AG09319 (cell line): Measurements from ENCODE around the gene TRABD2B.

ENCODE experiments used
- DNase-seq: peaks from one replicate; pipeline ENCODE4 v3.0.0-alpha.2; 2010; ENCODE audit warnings: low read depth; ENCODE audit errors: extremely low read depth
- TF ChIP-seq, protein P1 (sequence below): IDR thresholded peaks from 2 replicates; pipeline ENCODE4 v1.5.1; 2011; ENCODE audit warnings: low read depth, mild to moderate bottlenecking, inconsistent platforms, low read length, moderate library complexity

TRABD2B gene

DNA sequence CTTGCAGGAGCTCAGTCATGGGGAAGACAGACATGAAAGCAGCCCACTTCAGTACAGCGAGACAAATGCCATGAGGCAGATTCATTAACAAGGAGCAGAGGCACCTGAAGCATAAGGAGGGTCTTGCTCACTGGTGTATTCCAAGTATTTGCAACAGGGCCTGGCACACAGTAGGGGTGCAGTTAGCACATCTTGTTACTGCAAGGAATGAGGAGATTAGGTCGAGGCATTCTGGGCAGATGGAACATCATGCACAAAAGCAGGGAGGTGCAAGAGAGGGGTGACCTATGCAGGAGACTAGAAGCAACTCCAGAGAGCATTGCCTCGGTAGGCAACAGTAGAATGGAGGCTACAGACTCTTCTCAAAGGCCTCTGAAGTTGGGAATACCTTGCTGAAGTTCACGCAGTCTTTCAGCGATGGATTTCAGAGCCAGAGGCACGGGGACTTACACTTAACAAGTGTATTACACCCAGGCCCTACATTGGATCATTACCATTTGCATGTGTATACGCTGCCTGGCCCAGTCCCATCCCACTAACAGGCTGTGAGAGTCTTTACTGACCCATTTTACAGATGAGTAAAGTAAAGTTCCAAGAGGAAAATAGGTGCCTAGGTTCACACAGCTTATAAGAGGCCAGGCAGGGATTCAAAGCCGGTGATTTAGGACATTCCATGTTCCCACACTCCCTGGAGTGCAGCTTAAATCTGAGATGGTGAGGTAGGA, 82.1 kb downstream of the TRABD2B start:
- DNase-seq = no peak
- TF ChIP-seq, protein P1, sequence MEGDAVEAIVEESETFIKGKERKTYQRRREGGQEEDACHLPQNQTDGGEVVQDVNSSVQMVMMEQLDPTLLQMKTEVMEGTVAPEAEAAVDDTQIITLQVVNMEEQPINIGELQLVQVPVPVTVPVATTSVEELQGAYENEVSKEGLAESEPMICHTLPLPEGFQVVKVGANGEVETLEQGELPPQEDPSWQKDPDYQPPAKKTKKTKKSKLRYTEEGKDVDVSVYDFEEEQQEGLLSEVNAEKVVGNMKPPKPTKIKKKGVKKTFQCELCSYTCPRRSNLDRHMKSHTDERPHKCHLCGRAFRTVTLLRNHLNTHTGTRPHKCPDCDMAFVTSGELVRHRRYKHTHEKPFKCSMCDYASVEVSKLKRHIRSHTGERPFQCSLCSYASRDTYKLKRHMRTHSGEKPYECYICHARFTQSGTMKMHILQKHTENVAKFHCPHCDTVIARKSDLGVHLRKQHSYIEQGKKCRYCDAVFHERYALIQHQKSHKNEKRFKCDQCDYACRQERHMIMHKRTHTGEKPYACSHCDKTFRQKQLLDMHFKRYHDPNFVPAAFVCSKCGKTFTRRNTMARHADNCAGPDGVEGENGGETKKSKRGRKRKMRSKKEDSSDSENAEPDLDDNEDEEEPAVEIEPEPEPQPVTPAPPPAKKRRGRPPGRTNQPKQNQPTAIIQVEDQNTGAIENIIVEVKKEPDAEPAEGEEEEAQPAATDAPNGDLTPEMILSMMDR = no peak

DNA sequence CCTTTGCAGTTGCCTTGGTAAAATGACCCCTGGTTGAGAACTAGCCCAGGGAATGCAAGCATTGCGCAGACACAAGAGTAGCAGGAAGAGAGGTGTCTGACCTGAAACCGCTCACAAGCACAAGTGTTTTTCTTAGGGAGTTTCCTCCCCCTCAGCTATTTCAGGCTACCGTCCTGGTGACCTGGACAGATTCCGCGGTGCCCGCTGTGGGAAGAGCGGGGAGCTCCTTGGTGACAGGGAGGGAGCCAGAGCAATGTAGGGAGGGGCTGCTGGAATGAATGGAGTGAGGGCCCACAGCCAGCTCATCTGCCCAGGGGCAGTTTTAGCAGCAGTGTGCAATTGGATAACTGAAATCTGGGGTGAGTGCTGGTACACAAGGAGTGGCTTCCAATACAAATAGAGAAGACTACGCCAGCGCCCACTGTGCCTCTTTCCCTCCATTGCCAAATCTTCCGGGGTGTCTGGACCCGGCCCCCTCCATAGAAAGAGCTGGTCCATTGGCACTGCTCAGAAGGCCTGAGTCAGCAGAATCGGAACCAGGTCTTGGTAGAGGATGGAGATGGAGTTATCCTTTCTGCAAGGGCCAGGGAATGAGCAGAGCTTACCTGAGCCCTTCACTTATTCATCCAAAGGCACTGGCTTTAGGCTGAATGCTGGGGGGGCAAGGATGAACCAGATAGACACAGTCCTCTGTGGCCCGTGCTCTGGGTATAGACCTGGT, 82.8 kb downstream of the TRABD2B start:
- no peak for DNase-seq
- TF ChIP-seq, protein P1 = no peak

DNA sequence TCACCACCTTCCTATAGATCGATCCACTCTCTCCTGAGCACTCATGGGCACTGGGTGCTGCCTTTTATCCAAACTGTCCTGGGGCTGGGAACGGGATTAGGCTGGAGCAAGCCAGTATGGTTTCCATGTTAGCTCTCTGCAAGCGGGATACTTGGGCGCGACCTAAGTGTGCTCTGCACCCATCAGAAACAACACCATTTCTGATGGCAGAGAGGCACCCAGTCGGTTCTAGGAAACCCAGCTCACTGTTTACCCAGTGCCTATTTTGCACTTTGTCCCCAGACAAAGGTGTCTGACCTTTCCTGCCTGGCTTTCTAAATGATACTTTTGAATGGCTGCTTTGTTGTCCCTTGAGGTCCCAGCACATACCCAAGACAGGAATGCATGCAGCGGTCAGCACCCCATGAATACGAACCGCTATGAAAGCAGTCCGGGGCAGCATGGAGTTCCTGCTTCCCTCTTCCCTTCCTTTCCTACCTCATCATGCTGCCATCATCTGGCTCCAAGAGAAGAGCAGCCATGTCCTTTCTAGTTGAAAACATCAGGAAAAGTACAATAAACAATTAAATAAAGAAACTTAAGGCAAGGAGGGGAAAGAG, 83.9 kb downstream of the TRABD2B start:
- TF ChIP-seq, protein P1 = no peak
- no peak for DNase-seq

DNA sequence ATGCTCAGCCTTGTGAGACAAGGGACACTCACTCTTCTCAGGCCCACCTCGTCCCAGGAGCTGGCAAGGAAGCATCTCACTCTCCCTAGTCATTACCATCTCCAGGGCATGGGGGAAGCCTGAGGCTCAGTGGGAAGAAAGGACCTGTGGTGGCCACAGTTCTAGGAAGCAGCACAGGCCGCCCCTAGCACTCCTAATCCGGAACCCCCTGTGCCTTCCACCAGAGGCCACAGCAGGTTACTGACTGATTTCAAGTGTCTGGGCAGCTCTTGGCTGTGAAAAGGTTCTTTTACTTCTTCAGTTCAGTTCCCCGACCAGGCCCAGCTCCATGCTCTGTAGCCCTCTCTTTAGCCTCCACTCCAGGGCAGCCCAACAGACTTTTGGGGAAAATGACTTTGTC, 84.4 kb downstream of the TRABD2B start:
- TF ChIP-seq, protein P1 = no peak

DNA sequence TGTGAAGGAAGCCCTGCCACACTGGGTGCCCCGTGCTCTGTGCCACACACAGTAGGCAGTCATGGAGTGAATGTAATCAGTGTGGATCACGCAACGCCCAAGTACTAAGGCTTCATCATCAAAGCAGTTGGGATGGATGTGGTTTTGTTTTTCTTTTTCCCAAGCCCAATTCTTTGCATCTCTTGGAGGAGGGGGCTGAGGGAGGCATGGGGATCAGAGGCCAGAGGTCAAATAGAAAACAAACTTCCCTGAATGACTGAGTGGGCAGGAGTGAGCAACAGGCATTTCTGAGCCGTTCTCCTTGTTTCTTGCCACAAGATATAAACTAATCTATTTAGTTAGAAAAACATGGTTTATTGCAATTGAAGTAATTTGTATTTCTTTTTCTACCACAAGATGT, 85.3 kb downstream of the TRABD2B start:
- TF ChIP-seq, protein P1 = no peak
- no peak for DNase-seq

More for the DNA sequence above, 84.4 kb downstream of the TRABD2B start:
- DNase-seq = no peak

DNA sequence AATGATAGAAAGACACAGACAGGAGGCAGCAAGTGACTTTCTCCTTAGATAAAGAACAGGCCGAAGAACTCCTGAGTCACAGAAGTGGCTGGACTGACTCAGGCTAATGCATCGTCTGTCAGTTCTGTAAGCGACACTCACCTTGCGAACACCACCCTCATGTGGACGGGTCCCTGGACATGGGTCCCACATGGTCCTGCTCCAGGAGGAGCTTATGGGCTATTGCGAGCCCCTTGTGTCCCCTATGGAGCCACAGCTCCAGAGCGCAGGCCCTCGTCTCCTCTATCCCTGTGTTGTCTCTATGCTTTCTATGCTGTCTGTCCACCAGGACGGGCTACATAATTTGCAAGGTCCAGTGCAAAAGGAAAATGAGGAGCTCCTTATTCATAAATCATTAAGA, 85.8 kb downstream of the TRABD2B start:
- TF ChIP-seq, protein P1 = no peak
- no peak for DNase-seq

DNA sequence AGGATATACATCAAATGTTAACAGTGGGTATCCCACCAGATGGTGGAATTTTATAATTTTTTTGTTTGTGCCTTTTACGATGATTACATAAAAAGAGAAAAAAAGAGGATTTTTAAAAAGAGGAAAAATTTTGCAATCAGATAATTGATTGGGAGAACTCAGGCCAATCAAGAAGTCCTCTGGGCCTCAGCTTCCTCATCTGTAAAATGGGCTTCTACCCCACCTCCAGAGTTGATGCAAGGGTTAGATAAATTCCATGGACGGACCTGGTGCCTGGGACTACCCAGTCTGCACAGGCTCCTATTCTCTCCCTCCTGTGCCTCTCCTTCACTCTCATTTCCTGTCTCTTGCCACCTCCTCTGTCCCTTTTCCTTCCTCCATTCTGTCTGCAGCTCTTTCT, 88.9 kb downstream of the TRABD2B start:
- TF ChIP-seq, protein P1 = no peak
- DNase-seq = no peak
